Endothelial cell of coronary artery (primary cell): Measurements from ENCODE around the gene MATN4. TPM values are rescaled to one million over a fixed set of nuclear protein-coding genes. Genes with fewer than 3 reads are reported as not detected.

Experiments
- total RNA-seq: library from RNA; depleted of rRNA; stranded (reverse); fragments of >200 nt; gene quantifications from 2 replicates; pipeline ENCODE4 v1.2.3, GENCODE V29; 2014

Gene MATN4, protein sequence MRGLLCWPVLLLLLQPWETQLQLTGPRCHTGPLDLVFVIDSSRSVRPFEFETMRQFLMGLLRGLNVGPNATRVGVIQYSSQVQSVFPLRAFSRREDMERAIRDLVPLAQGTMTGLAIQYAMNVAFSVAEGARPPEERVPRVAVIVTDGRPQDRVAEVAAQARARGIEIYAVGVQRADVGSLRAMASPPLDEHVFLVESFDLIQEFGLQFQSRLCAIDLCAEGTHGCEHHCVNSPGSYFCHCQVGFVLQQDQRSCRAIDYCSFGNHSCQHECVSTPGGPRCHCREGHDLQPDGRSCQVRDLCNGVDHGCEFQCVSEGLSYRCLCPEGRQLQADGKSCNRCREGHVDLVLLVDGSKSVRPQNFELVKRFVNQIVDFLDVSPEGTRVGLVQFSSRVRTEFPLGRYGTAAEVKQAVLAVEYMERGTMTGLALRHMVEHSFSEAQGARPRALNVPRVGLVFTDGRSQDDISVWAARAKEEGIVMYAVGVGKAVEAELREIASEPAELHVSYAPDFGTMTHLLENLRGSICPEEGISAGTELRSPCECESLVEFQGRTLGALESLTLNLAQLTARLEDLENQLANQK
- not detected in 2 replicates for total RNA-seq

GRCh38 chr20:45308117-45308778, at the start of gene MATN4:
Gene MATN4 (minus strand): TSS chr20:45308299. CDS start chr20:45305582, 2,717 bp downstream.

DNA sequence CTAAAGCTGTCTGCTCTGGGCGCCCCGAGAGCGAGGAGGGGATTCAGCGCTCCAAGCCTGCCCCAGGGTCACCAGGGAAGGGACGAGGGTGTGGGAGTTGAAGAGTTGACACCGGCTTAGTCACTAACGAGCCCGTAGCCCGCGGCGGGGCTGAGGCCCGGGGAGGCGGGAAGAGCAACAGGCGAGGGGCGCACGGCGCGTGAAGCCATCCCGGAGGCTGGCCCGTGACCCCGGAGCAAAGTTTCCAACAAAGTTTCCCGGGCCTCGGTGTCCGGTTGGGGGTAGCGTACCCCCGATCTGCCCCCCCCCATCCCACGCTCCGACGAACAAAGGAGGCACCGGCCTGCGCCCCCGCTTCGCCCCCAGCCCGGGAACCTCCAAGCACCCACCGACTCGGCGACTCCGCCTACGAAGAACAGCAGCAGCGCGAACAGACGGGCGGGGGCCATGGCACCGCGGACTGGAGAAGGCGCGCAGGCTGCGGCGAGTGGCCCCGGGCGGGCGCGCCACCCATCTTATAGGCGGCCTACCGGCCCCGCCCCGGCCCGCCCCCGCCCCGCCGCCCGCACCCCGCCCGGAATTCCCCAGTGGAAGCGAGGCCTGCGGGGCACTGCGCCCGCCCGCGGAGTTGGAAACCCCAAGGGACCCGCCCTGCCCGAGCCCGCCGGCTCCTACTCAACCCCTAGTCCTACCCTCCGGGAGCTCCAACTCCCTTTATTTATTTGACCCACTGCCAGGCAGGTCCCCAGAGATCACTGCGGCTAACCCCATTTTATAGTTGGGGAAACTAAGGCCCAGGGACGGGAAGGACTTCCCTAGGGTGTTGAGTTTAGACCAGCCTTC, 40.1 kb upstream of the MATN4 start, which contains the start of gene SDC4:
Gene SDC4, minus strand, starts transcription at position 489 of the 843 bp plus-strand sequence. Its CDS starts 40 bp downstream, at position 449.

DNA sequence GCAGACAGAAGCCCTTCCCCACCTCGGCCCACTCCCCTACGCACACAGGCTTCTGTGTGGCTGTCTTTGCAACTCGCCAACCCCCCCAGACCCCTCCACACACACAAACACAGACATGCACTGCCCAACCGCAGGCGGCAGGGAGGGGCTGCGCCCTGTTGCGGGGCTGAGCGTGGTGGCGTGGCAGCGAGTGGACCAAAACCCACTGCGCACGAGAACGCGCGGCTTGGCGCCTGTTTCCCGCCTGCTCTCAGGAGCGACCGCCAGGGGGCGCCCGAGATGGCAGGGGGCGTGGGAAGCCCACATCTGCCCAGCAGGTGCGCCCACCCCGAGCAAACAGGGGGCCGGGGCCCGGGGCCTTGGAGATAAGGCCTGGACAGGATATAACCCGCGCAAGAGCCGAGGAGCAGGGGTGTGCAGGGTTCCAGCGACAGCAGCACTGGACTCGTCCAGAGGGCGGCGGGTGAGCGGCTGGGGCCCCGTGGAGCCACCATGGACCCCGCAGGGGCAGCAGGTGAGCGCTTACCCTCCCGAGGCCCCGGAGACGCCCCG, 1.6 kb downstream of the MATN4 start, which contains the start of gene RBPJL:
Gene RBPJL, plus strand, starts transcription at position 410 of the 552 bp plus-strand sequence. Its CDS starts 83 bp downstream, at position 493.

DNA sequence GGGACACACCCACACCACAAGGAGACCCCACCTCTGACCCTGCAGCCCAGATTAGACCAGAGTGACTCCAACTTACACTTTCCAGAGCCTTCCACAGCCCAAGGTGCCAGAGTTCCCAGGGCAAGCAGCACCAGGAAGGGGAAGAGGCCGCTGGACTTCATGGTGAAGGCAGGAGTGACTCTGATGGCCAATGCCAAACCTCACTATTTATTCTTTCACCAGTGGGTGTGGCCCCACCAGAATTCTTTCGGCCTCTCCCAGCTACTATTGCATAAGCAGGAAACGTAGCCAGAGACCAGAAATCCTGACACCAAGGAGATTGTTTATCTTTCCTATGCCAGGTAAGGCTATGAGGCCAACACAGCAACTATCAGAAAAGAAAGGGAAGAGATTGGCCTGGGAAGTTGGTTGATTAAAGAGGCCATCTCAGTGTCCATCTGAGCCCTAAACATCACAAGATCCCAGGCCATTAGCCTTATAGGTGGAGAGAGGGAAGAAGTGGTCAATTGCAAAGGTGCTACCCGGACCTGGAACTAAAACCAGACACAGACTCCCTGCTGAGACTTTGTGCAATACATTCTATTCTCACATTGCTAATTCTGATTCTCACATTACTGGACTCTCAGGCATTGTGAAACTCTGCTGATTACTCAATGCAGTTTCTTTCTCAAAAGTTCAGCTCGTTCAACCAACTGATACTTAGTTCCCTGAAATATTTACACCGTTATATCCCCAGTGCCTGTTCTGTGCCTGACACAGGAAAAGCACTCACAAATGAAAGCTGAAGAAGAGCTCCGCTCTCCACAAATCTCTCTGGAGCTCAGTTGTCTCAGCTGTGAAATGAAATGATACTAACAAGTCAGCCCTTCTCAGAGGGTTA, 53.5 kb downstream of the MATN4 start, which contains the start of gene SLPI:
Gene SLPI, minus strand, starts transcription at position 182 of the 880 bp plus-strand sequence. Its CDS starts 21 bp downstream, at position 161.

Other genes with a start within 250 kb of the MATN4 start
- under 0.01 and 0.85 TPM in 2 replicates for gene KCNS1, start 207.2 kb downstream of the MATN4 start, total RNA-seq
- not detected in 2 replicates for gene WFDC5, start 193.1 kb downstream of the MATN4 start, total RNA-seq
- not detected in 2 replicates for gene WFDC12, start 183.8 kb downstream of the MATN4 start, total RNA-seq
- not detected in 2 replicates for gene PI3, start 133.4 kb downstream of the MATN4 start, total RNA-seq
- not detected in 2 replicates for gene SEMG1, start 101.3 kb downstream of the MATN4 start, total RNA-seq
- not detected in 2 replicates for gene SEMG2, start 86.9 kb downstream of the MATN4 start, total RNA-seq
- gene SLPI, start 53.7 kb downstream of the MATN4 start, total RNA-seq, result 0.19 TPM in 1 of 2 replicates, not detected in the other
- not detected in 2 replicates for gene RBPJL, start 1.5 kb downstream of the MATN4 start, total RNA-seq
- 16.2 and 48.7 TPM in 2 replicates for gene SDC4, start 40.1 kb upstream of the MATN4 start, total RNA-seq
- 14.0 and 19.2 TPM in 2 replicates for gene SYS1, start 54.9 kb upstream of the MATN4 start, total RNA-seq
- gene TP53TG5, start 70.0 kb upstream of the MATN4 start, total RNA-seq, result not detected in 2 replicates
- gene DBNDD2, start 100.0 kb upstream of the MATN4 start, total RNA-seq, result 4.3 and 4.6 TPM in 2 replicates
- 16.6 and 21.5 TPM in 2 replicates for gene PIGT, start 107.8 kb upstream of the MATN4 start, total RNA-seq
- not detected in 2 replicates for gene WFDC2, start 161.5 kb upstream of the MATN4 start, total RNA-seq
- gene SPINT3, start 207.3 kb upstream of the MATN4 start, total RNA-seq, result not detected in 2 replicates
- not detected in 2 replicates for gene WFDC6, start 231.2 kb upstream of the MATN4 start, total RNA-seq
- not detected in 2 replicates for gene EPPIN, start 239.1 kb upstream of the MATN4 start, total RNA-seq